ENCODE measurements around the gene ADGRB3.
"Not testable (repeated sequence)": the region's sequence is repeated elsewhere in the genome, so short reads cannot be mapped to it uniquely, and the experiment has no call there.

ADGRB3 gene

DNA sequence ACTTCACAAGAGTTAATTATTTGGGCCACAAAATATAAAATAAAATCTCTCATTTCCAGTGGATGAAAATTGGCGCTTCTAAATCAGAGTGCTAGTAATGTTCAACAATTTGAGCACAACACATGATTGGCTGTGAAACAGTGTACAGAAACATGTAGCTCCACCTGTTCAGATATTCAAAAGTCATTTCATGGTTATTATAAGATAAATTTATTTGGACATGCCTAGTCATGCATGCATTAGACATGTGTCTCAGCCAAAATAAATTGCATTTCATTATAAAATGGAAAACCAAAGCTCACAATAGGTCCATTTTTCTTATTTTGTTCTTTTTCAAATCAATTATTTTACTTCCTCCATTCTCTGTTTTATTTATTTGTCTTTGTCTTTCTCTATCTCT is 786.9 kb downstream of the ADGRB3 start:
- DNase-seq (ENCODE audit: low read depth in 2 of 2), result no peak

DNA sequence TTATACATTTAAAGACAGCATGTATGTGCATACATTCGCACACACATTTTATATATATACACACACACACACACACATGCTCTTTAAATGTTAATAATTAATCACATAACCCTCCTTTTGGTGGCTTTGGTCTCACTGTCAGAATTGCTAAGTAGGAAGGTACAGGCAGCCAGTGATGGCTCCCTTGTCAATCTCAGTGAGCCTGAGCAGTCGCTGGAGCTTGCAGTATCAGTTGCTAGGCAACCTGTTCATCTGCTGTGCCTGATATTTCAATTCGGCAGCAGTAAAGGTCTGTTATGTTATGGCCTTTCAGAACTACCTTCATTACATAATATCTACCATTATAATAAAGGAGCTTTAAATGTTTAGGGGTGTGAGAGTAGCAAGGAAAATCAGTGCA is 787.4 kb downstream of the ADGRB3 start:
- DNase-seq (ENCODE audit: low read depth in 2 of 2), result no peak

DNA sequence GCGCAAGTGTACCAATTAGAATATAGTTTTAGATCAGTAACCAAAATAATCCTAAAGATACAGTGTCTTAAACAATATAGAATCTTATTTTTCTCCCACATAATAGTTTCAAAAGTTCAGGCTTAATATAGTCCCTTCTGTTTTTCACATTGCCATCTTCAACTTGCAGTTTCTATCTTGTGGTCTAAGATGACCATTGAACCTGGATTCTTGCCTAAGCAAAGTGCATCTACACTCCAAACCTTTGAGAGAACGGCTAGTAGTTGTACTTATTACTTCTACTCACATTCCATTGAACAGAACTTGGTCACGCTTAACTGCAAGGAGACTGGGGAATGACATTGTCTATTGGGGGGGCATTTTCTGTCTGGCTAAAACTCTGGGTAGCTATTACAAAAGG is 788.7 kb downstream of the ADGRB3 start:
- no peak for DNase-seq (ENCODE audit: low read depth in 2 of 2)

DNA sequence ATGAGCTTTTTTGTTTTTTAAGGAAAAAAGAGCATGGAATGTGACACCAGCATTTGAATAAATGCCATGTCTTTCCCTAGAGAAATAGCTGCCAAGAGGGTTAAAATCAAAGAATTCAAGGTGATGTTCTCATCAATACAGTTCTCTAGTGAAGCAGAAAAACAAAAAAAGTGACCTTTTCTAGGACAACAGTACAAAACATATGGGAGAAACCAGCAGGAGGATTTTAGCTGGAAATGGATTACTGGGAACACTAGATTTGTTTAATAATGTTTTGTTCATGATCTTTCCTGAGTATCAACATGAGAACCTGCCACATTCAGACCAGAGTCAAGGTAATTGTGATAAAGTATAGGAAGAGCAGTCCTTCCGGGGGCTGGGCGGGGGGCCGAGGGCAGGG is 789.5 kb downstream of the ADGRB3 start:
- DNase-seq (ENCODE audit: low read depth in 2 of 2), result no peak

DNA sequence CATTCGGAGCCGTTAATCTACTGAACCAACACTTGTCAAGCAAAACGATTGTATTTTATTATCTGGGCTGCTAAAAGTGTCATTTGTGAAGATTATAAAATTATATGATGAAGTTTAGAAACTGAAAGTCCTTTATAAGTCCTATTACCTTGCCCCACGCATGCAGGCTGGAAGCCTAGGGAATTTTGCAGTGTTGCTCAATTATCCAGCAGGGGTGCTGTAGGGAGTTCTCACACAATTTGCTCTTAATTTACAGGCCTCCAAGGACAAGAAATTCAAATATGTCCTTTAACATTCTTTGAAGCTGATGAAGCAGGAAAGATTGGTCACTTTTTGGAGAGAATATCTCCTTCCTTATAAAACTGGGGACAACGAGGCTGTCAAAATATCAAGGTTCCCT is 792.8 kb downstream of the ADGRB3 start:
- no peak for DNase-seq (ENCODE audit: low read depth in 2 of 2)

DNA sequence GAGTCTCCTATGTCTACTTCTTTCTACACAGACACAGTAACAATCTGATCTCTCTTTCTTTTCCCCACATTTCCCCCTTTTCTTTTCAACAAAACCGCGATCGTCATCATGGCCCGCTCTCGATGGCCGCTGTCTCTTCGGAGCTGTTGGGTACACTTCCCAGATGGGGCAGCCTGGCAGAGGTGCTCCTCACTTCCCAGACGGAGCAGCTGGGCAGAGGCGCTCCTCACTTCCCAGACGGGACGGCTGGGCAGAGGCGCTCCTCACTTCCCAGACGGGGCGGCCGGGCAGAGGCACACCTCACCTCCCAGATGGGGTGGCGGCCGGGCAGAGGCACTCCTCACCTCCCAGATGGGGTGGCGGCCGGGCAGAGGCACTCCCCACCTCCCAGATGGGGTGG is 797.1 kb downstream of the ADGRB3 start:
- DNase-seq (ENCODE audit: low read depth in 2 of 2), result not testable (repeated sequence)

DNA sequence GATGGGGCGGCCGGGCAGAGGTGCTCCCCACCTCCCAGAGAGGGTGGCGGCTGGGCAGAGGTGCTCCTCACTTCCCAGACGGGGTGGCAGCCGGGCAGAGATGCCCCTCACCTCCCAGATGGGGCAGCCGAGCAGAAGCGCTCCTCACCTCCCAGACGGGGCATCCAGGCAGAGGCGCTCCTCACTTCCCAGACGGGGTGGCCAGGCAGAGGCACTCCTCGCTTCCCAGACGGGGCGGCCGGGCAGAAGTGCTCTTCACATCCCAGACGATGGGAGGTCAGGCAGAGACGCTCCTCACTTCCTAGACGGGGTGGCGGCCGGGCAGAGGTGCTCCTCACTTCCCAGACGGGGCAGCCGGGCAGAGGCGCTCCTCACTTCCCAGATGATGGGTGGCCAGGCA is 798.0 kb downstream of the ADGRB3 start:
- not testable (repeated sequence) for DNase-seq (ENCODE audit: low read depth in 2 of 2)

DNA sequence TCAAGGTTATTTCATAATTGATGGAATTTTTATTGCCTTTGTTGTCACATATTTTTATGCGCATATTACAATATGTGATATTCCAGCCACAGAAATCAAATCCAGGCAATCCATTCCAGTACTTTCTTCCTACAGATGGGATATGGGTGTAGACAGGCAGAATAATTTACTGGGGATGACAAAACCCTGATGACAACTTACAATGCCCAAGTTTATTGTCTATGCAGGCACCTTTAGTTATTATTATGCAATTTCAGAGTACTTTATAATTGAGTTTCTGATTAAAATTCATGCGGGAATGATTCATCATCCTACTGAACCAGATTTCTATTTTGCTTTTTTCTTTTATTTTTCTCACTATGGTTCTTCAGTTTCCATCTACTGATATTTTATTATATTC is 803.0 kb downstream of the ADGRB3 start:
- DNase-seq (ENCODE audit: low read depth in 2 of 2), result no peak
